Caki2 (cell line): Measurements from ENCODE around the gene RCN1. TPM values are rescaled to one million over a fixed set of nuclear protein-coding genes. Genes with fewer than 3 reads are reported as not detected.
"Not testable (repeated sequence)": the region's sequence is repeated elsewhere in the genome, so short reads cannot be mapped to it uniquely, and the experiment has no call there.

Source experiments
- DNase-seq: peaks from one replicate; pipeline ENCODE4 v3.0.0-alpha.2; 2015; ENCODE audit warnings: low read depth
- in situ Hi-C: cut with HindIII; loops from 2 replicates; pipeline ENCODE4 v1.10.0; 2016; ENCODE audit warnings: low sequenced_read_pairs, low pct_unique_long_range_greater_than_20kb, mixed read lengths
- total RNA-seq: library from RNA; depleted of rRNA; stranded (reverse); fragments of >200 nt; shearing (Covaris generic); gene quantifications from 2 replicates; pipeline ENCODE4 v1.2.3, GENCODE V29; 2014; ENCODE audit warnings: low replicate concordance; rRNA removed

Gene RCN1
- 185 and 189 TPM in 2 replicates for total RNA-seq

- DNase-seq = peak; percentile 81
- in situ Hi-C loops = no loop called here
Measured at GRCh38 chr11:32090545-32091370, at the start of gene RCN1. Gene RCN1, plus strand, starts transcription at chr11:32091074. Its CDS starts 123 bp downstream, at chr11:32091197.

- in situ Hi-C loops = no loop called here
- no peak for DNase-seq
Measured at GRCh38 chr11:32043737-32044136, 47.1 kb upstream of the RCN1 start.

GRCh38 chr11:32044158-32044863 lies 46.6 kb upstream of the RCN1 start:
- no peak for DNase-seq
- in situ Hi-C loops = no loop called here

- in situ Hi-C loops = no loop called here
- no peak for DNase-seq
Measured at GRCh38 chr11:32045456-32045855, 45.4 kb upstream of the RCN1 start.

- in situ Hi-C loops = no loop called here
- no peak for DNase-seq
Measured at GRCh38 chr11:32050264-32050663, 40.6 kb upstream of the RCN1 start.

GRCh38 chr11:32052215-32052614 lies 38.7 kb upstream of the RCN1 start:
- DNase-seq = peak; percentile 16
- in situ Hi-C loops = no loop called here

- DNase-seq = no peak
- in situ Hi-C loops = no loop called here
Measured at GRCh38 chr11:32053151-32053888, 37.6 kb upstream of the RCN1 start.

- in situ Hi-C loops = no loop called here
Measured at GRCh38 chr11:32055861-32056260, 35.0 kb upstream of the RCN1 start.

GRCh38 chr11:32056438-32056837 lies 34.4 kb upstream of the RCN1 start:
- DNase-seq = no peak
- in situ Hi-C loops = no loop called here

More at GRCh38 chr11:32055861-32056260, 35.0 kb upstream of the RCN1 start:
- DNase-seq = no peak

- in situ Hi-C loops = no loop called here
Measured at GRCh38 chr11:32059686-32060462, 31.0 kb upstream of the RCN1 start.

GRCh38 chr11:32062540-32062939 lies 28.3 kb upstream of the RCN1 start:
- in situ Hi-C loops = no loop called here
- no peak for DNase-seq

More at GRCh38 chr11:32059686-32060462, 31.0 kb upstream of the RCN1 start:
- DNase-seq = no peak

- in situ Hi-C loops = not testable (repeated sequence)
Measured at GRCh38 chr11:32063031-32063430, 27.8 kb upstream of the RCN1 start.

GRCh38 chr11:32065865-32066629 lies 24.8 kb upstream of the RCN1 start:
- in situ Hi-C loops = no loop called here
- no peak for DNase-seq

More at GRCh38 chr11:32063031-32063430, 27.8 kb upstream of the RCN1 start:
- DNase-seq = not testable (repeated sequence)

- in situ Hi-C loops = no loop called here
Measured at GRCh38 chr11:32068134-32068870, 22.6 kb upstream of the RCN1 start.

GRCh38 chr11:32069361-32070058 lies 21.4 kb upstream of the RCN1 start:
- DNase-seq = no peak
- in situ Hi-C loops = no loop called here

More at GRCh38 chr11:32068134-32068870, 22.6 kb upstream of the RCN1 start:
- no peak for DNase-seq

GRCh38 chr11:32070692-32071091 lies 20.2 kb upstream of the RCN1 start:
- in situ Hi-C loops = no loop called here
- no peak for DNase-seq
